Hematopoietic multipotent progenitor cell treated with erythropoietin and hydrocortisone succinate and interleukin-3 and kit ligand, for 8 days (in vitro differentiated cells): ENCODE data around the gene SEC24C.
A peak's percentile ranks its signal among the peaks of the same experiment; 100 is the strongest.

ENCODE experiments used
- DNase-seq: peaks from one replicate; pipeline ENCODE4 v3.0.0-alpha.2; 2015

Gene SEC24C

GRCh38 chr10:73814276-73814895, 70.2 kb downstream of the SEC24C start:
- no peak for DNase-seq

GRCh38 chr10:73814896-73815718, 70.9 kb downstream of the SEC24C start:
- DNase-seq, result peak; percentile 22

- no peak for DNase-seq
Measured at GRCh38 chr10:73815719-73816030, 71.5 kb downstream of the SEC24C start.

GRCh38 chr10:73816917-73817729, 73.0 kb downstream of the SEC24C start:
- DNase-seq, result peak; percentile 31

- DNase-seq, result no peak
Measured at GRCh38 chr10:73817826-73818225, 73.7 kb downstream of the SEC24C start.

GRCh38 chr10:73818402-73818801, 74.2 kb downstream of the SEC24C start:
- no peak for DNase-seq

- no peak for DNase-seq
Measured at GRCh38 chr10:73819081-73819480, 74.9 kb downstream of the SEC24C start.

- no peak for DNase-seq
Measured at GRCh38 chr10:73819513-73820093, 75.4 kb downstream of the SEC24C start.
